Stimulated activated CD4-positive, alpha-beta T cell treated with anti-CD3 and anti-CD28 coated beads, Interleukin-12 subunit alpha, Interleukin-12 subunit beta, amount 100 ng/mL, for 48 hours (primary cell): ENCODE data around the gene POLN.
"Not testable (repeated sequence)": the region's sequence is repeated elsewhere in the genome, so short reads cannot be mapped to it uniquely, and the experiment has no call there.

Source experiments
- DNase-seq, 3 donors: peaks; one replicate each; pipeline ENCODE4 v3.0.0-alpha.2; 2020; ENCODE audit warnings: low read depth in 2 of 3, low spot score in 1 of 3

Gene POLN

DNA sequence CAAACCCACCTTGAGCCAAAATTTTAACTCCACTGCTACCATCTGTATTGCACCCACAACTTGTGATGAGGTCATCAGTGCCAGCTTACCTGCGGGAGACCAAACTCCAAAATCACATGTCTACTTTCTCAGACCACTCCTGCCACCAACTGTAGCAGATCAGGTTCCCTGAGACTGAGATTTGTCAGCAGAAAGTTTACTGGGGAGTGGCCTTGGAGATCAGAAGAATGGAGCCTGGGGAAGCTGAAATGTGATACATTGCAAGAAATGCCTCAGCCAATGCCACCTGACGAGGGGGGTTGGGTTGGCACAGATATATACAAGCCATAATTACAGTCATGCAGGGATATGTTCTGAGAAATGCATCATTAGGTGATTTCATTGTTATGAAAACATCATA, 19.1 kb downstream of the POLN start:
- no peak for DNase-seq

DNA sequence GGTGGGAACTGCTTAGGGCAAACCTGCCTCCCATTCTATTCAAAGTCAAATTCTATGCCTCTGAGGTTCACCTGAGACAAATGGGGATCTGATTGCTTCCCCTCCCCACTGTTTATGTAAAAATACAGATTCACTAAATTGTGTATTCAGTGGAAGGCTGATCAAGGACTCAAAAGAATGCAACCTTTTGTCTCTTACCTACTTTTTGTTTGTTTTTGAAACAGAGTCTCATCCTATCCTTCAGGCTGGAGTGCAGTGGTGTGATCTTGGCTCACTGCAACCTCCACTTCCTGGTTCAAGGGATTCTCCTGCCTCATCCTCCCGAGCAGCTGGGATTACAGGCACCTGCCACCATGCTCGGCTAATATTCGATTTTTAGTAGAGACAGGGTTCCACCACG, 20.5 kb downstream of the POLN start:
- not testable (repeated sequence) for DNase-seq

DNA sequence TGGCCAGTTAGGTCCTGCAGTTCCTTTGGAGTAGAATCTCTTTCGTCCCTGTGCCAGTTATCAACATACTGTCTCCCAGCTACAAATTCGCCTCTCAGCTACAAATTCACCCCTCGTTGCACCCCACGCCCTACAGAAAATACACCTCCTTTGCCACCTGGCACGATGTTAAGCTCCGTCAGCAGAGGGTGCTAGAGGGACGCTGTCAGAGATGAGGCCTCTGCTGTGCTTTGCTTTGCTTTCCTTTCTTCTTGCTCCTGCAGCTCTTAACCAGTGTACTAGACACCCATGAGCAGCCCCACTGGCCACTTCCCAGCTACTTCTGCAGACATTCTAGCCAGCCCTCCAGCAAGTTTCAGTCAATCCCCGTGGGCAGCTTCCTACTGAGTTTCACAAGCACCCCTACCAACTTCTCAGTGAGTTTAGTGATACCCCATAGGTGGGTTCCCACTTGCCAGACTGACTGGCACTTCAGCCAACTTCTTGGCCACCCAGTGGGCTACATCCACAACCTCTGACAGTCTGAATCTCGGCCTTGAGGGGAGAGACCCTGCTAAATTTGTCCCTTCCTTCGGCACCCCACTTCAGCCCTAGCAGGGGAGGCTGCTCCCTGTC, 21.8 kb downstream of the POLN start:
- DNase-seq, result peak; percentile 54 to 80 (median 70)

DNA sequence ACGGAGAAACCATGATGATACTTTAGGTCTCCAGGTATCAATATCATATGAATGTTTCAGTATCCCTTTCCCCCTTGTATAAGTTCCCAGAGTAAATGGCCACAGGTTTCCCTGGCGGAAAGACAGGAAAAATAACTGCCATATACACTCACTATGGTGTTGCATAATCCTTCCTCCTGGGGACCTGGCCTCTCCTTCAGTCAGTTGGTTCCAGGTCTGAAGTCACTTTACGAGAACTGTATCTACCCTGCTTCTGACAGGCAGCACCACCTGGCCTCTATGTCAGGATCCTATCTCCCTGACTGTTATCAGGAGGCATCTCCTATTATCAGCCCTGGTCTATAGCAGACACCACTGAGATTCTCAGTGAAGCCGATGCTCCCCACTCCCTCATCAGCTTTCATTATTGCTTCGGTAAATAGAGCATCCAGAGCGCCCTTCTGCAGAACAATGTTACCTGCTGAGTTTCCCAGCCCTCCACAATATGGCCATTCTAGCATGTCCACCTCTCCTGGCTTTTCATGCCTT, 22.6 kb downstream of the POLN start:
- DNase-seq, result no peak

DNA sequence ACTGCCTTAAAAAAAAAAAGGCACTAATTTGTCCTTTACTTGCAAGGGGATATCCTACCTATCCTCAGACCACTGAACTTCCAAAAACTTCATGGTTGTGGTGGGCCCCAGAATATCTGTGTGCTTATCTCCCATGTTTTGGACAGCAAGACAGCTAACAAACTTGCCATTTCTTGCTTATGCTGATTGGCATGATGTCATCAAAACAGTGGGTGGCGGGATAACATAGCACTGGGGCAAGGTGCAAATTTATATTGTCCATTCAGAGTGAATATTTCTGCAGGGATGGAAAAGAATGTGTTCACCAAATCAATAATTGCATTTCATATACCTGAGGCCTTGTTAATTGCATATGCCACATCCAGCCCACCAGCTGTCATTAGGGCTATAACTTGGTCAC, 23.5 kb downstream of the POLN start:
- no peak for DNase-seq

DNA sequence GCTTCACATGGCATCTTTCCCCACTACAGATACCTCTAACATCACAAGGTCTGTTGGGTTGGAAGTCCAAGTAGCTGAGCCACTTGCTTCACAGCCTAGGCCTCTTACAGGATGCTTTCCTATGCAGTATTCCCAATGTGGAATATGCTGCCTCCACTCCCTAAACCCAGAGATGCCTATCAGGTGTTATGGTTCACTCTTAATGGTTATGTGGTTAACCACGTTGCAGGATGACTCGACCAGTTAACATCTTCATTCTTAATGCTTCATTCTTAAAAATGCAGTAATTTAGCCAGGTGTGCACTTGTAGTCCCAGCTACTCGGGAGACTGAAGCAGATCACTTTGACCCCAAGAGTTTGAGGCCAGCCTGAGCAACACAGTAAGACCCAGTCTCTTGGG, 24.2 kb downstream of the POLN start:
- DNase-seq, result no peak

DNA sequence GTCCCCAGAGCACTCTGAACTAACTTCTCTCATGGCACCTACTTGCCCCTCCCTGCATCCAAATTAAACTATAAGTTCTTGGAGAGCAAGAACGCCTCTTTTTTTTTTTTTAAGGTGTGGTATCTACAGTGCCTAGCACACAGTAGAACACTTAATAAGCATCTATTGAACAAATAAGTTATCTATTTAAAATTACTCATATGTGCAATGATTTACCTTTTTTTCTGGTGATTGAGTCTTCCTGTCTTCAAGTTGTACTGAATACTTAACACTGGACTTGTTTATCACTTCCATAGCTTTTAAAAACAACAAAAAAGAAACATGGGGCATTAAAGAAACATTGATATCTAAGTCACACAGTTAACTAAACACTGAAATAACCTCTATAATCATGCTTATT, 29.1 kb downstream of the POLN start:
- DNase-seq, result no peak

DNA sequence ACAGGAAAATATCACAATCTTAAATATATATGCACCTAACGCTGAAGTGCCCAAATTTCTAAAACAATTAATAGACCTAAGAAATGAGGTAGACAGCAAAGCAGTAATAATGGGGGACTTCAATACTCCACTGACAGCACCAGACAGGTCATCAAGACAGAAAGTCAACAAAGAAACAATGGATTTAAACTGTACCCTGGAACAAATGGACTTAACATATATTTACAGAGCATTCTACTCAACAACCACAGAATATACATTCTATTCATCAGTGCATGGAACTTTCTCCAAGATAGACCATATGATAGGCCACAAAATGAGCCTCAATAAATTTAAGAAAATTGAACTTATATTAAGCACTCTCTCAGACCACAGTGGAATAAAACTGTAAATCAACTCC, 39.1 kb downstream of the POLN start:
- not testable (repeated sequence) for DNase-seq

DNA sequence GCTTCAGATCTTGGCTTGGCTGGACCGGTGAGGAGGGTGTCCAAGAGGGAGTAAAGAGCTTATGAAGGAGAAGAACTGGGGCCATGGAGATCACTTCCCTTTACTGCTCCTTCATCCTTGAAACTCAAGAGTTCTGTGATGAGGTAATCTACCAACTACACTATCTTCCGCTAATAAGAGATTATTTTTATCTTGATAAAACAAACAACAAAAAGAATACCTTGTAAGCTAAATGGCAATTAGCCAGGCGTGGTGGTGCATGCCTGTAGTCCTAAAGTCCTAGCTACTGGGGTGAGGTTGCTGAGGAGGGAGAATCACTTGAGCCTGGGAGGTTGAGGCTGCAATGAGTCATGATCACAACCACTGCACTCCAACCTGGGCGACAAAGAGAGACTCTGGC, 47.4 kb downstream of the POLN start:
- no peak for DNase-seq

DNA sequence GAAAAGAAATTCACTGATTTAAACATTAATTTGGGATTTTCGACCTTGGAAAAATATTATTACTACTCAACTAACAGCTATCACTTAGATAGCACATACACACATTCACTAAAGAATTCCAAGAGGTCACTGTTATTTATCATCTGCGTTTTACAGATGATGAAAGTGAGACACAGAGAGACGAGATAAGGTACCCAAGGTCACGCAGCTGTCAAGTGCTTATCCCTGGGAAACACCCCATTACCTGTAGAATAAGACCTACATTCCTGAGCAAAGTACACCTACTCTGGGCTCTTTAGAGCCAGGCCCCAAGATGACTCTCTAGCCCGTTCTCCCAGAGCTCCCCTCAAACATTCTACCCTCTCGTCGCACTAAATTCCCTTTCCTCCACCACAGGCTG, 48.6 kb downstream of the POLN start:
- no peak for DNase-seq

DNA sequence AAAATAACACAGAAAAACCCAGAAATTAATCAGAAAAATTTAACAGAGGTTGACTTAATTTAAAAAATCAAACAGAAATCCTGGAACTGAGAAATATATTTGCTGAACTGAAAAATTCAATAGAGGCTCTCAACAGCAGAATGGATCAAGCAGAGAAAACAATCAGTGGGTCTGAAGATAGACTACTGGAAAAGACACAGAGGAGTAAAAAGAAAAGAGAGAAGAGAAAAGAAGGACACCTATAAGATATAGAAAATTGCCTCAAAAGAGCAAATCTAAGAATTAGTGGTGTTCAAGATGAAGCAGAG, 55.1 kb downstream of the POLN start:
- no peak for DNase-seq

DNA sequence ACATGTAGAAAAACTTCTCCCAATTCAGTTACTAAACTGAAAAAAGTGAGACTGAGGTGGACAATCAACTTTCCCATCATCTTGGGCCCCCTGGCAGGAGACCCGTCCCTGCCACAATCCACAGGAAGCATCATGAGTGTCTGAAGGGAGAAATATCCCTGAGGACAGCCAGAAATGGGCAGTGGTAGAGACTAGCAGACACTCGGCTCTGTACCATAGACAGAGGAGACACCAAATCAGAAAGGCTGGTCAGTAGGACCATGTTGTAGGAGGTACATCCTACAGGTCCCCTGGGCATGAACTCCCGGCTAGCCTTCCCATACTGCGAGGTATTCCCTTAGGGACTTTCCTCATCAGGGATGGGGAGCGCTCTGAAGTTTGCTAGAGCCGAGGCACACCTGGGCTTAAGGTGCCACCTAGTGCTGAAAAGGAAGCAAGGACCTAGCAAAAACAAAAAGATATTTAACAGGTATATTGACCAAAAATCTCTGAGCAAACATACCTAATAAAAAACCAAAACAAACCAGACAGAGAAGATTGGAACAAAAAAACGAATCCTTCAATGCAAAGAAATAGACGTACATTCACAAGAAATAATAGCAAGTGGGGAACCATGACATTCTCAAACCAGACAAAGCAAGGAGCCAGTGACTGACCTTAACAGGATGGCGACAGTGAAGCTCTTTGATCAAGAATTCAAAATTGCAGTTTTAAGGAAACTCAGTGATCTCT, 55.6 kb downstream of the POLN start:
- no peak for DNase-seq

DNA sequence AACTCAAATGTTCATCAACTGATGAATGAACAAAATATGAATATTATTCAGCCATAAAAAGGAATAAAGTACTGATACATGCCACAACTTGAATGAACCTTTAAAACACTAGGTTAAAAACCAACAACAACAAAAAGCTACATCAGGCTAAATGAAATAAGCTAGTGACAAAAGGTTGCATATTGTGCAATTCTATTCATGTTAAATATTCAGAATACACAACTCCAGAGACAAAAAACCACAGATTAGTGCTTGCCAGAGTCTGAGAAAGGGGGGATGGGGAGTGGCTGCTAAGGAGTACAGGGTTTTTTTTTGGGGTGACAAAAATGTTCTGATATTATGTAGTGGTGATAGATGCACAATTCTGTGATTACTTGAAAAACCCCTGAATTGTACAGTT, 58.5 kb downstream of the POLN start:
- DNase-seq, result no peak

DNA sequence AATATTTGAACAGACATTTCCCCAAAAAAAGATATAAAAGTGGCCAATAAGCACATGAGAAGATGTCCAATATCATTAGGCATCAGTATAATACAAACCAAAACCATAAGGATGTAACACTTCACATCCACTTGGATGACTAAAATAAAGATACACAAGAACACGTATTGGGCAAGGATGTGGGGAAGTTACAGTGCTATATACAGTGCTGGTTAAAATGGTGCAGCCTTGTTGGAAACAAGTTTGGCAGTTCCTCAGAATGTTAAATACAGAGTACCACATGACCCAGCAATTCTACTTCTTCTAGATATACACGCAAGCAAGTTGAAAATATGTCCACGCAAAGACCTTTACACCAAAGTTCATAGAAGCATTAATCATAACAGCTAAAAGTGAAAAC, 58.9 kb downstream of the POLN start:
- no peak for DNase-seq

DNA sequence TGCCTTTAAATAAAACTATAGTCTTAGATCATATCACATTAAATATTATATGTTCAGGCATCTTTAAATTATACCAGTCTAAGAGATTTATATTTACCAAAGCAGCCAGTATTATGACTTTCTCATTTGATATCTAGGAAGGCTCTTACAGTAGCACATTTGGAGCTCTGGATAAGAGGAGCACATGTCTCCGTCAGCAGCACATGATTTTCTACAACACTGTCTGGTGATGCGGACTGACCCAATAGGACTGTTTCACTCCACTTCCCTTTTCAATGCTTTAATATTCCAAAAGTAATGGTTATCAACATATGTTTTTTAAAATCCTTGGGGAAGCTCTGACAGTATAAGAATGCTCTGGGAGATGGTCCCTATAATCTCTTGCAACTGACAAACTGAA, 61.5 kb downstream of the POLN start:
- DNase-seq, result no peak

DNA sequence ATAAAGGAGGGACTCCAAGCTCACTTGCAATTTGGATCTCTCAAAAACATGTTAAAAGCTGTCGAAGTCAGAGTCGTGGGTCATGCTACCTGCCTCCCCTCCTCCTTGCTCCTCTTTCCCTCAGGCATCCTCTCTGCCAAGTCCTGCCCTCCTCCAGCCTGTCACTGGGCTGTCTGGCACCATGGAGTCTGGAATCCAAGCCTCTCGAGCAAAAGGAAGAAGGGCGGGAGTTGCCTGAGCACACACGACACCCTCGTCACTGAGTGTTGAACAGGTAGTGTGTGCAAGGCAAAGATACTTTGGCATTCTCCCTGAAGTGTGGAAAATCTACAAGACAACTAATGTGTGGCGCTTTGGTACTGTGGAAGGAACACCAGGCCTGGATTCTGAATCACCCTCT, 62.2 kb downstream of the POLN start:
- no peak for DNase-seq

DNA sequence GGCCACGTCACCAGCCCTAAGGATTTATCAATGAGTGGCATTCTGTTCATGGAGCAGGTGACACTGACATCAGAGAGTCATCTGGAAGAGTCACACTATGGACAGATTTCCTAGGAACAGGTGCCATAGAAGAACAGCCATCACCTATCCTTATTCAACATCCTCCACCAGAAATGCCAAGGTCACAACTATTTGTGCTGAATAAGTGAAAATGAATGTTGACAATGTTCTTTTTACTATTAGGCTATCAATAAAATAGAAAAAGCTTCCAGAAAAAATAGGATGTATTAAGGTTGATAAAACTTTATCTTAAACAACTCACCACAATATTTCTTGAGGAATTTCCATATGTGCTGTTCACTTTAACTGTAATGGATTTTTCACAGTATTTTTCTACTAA, 62.9 kb downstream of the POLN start:
- DNase-seq, result no peak

DNA sequence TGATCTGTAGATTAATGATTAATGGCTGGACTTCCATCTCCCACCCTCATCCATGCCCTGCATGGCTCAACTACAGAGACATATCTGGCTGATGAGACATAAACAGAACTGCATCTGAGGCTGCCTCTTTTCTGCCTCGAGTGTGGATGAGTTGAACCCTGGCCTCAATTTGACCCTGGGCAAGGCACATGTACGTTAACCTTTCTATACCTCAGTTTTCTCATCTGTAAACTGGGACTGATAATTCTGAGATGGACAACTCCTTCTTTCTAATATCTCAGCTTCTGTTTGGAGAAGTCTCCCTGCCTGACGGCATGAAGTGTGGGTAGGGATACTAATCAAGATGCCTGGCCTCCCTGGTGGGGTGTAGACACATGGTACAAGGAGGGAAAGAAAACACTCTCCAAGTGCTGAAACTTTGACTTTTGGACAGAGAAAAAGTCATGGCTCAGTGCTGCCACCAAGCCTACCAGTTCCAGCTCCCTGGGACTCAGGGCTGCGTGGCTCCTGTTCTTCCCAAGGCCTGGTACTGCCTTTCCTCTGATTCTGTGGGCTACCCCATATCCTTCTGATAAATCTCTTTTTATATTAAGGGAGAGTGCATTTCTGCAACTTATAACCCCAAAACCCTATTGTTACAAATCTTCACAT, 64.4 kb downstream of the POLN start:
- no peak for DNase-seq

DNA sequence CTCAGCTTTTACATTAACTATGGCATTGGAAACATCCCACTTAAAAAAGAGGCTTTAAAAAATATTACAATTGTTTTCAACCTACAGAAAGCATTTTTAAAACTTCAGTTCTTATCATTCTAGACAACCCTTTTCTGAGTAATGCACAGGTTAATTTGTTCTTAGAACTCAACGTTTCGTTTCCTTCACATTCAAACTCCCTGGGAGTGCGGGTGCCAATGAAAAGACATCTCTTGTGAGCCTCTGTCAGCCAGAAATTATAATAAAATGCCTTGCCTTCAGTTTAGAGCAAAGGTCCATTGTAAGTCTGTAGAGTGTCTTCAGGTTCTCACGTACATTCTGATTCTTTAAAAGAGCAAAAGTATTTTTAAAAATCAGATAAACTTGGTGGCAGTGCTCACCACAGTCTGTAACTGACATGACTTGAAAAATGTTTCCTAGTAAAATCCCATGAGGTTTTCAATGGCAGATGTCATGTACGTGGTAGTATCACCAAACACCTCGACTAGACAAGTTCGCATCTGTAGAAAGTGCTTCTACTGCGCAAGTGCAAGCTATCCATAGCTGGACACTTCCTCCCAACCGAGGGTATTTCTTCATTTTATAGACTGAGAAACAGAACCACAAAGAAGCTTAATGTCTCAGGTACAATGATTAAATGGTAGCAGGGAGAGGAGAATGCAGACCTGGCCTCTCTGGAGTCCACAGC, 65.8 kb downstream of the POLN start:
- no peak for DNase-seq

DNA sequence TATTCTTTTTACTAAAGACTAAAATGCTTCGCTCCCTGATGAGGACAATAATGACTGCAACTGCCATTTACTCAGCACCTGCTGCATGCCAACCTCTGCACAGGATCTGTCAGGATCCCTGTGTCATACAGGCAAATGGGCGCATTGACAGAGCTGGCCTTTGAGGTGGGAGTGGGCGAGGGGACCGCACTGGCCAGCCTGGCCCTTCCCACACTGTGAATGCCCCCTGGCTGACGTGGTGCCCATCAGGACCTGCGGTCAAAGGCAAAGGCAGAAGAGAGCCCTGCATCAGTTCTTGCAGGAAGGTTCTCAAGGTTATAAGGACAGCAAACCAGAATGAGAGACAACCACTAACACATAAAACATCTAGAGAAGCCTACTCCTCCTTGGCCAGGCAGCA, 67.9 kb downstream of the POLN start:
- DNase-seq, result no peak

DNA sequence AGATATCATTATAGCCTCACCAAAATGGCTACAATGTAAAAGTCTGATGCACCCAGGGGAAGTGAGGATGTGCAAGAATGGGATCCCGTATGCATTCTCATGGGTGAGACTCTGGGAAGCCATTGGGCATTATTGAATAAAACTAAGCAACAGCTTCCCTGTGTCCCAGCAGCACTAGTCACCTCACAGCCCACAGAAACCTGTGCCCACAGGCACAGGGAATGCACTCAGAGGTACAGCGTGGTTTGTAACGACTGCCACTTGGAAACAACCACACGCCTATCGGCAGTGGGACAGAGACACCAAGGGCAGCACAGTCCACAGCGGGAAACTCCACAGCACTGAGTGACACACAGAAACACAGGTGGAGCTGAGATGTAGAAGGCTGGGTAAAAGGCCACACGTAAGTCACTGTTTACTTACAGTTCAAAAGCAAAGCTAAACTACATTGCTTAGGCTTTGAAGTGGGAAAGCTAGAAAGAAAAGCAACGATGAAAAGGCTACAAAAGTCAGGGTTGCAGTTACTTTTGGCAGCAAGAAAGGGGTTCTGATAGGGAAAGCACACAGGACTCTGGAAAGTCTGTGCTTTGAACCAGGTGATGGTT, 69.2 kb downstream of the POLN start:
- DNase-seq, result no peak

DNA sequence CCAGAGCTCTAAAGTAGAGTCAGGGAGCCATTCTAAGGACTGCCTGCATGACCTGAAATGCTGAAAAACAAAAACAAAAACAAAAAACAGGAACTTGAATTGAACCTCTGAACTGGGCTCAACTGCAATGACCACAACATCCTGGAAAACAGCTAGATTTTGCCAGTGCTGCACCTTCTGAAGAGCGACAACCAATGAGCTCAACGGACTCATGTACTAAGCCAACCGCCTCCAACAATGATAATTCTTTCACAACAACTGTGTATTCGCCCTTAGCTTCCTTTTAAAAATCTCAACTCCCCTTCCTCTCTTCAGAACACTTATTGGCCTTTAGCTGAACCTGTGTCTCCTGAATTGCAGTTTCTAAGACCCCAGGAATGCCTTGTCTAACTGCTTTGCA, 69.8 kb downstream of the POLN start:
- no peak for DNase-seq
